ENCODE data around the gene FAR2.

GRCh38 chr12:29191267-29191850 lies 42.3 kb downstream of the FAR2 start:
- TF ChIP-seq ATF6 (CRISPR knock-in tag; conservative IDR thresholded peaks at IDR 0.05) (no peak), ZBTB44 (CRISPR knock-in tag; IDR thresholded peaks at IDR 0.05) (no peak), FOSL1 (CRISPR knock-in tag; IDR thresholded peaks at IDR 0.05; ENCODE audit: borderline replicate concordance) (no peak), YY1 (IDR thresholded peaks at IDR 0.05; ENCODE audit: insufficient read depth, insufficient replicate concordance, low read depth, low read length) (no peak)
